Left ventricle myocardium inferior (tissue), 1 donor: ENCODE measurements around the gene SH3PXD2A. TPM values are rescaled to one million over a fixed set of nuclear protein-coding genes. Genes with fewer than 3 reads are reported as not detected.

Source experiments
- DNase-seq: peaks from one replicate; pipeline ENCODE4 v3.0.0-alpha.2; 2020
- H3K27ac ChIP-seq: fragments of 200-600 bp; replicated peaks from 2 replicates; pipeline ENCODE4 v1.8.0; 2021
- H3K27me3 ChIP-seq: fragments of 200-600 bp; 2 replicates; pipeline ENCODE4 v1.8.0; 2021; ENCODE audit warnings: low read depth
- H3K36me3 ChIP-seq: fragments of 200-600 bp; 2 replicates; pipeline ENCODE4 v1.8.0; 2021
- H3K4me1 ChIP-seq: fragments of 200-600 bp; 2 replicates; pipeline ENCODE4 v1.8.0; 2021
- H3K4me3 ChIP-seq: fragments of 200-600 bp; 2 replicates; pipeline ENCODE4 v1.8.0; 2021; ENCODE audit warnings: mild to moderate bottlenecking, moderate library complexity
- H3K9me3 ChIP-seq: fragments of 200-600 bp; replicated peaks from 2 replicates; pipeline ENCODE4 v1.8.0; 2021
- CTCF ChIP-seq: fragments of 200-600 bp; IDR thresholded peaks from 2 replicates; pipeline ENCODE4 v1.8.0; 2021; ENCODE audit warnings: antibody characterized with exemption, mild to moderate bottlenecking, borderline replicate concordance
- intact Hi-C: fragments of 100-400 bp; cut with micrococcal nuclease; formaldehyde crosslinking; loops from one replicate; pipeline ENCODE4 v1.11.0; 2022
- total RNA-seq: library from RNA; stranded (reverse); fragmentation: NEBNext Ultra II Directional; extraction: Animal tissue kit (Norgen Biotek cat#: 25700); gene quantifications from one replicate; pipeline ENCODE4 v1.2.1, GENCODE V29; 2021
- donor health status: DM: no; HTN: yes; CAD: no; lungs with severe emphysema.

The SH3PXD2A gene
- total RNA-seq, 1 donor from 2014 or later = 34.4 TPM

- intact Hi-C loops = no loop called here
- H3K4me1 ChIP-seq = peaks cover 15% of the 10 kb centered on the region
- no peak overlapping the region for H3K27ac ChIP-seq
- no peaks in the 10 kb centered on the region for H3K9me3 ChIP-seq
- no peaks in the 10 kb centered on the region for H3K27me3 ChIP-seq
- H3K4me3 ChIP-seq = no peak overlapping the region
- no peak for TF ChIP-seq CTCF
- H3K36me3 ChIP-seq = peaks cover 51% of the 10 kb centered on the region
- DNase-seq = no peak
These were observed 225.8 kb downstream of the SH3PXD2A start for GRCh38 chr10:103629581-103629980.

- no peak for TF ChIP-seq CTCF
- Histone ChIP-seq H3K27ac (no peak overlapping the region), H3K4me3 (no peak overlapping the region), H3K36me3 (peaks cover 49% of the 10 kb centered on the region), H3K4me1 (peaks cover 23% of the 10 kb centered on the region), H3K9me3 (no peaks in the 10 kb centered on the region), H3K27me3 (no peaks in the 10 kb centered on the region)
- intact Hi-C loops = no loop called here
- DNase-seq = no peak
These were observed 227.5 kb downstream of the SH3PXD2A start for GRCh38 chr10:103627893-103628292.

GRCh38 chr10:103627111-103627892 lies 228.1 kb downstream of the SH3PXD2A start:
- intact Hi-C loops = no loop called here
- H3K4me1 ChIP-seq = peaks cover 28% of the 10 kb centered on the region
- no peaks in the 10 kb centered on the region for H3K27me3 ChIP-seq
- no peak for DNase-seq
- H3K9me3 ChIP-seq = no peaks in the 10 kb centered on the region
- H3K4me3 ChIP-seq = no peak overlapping the region
- TF ChIP-seq CTCF = no peak
- peaks cover 54% of the 10 kb centered on the region for H3K36me3 ChIP-seq
- no peak overlapping the region for H3K27ac ChIP-seq

- intact Hi-C loops = no loop called here
These were observed 229.2 kb downstream of the SH3PXD2A start for GRCh38 chr10:103626178-103626577.

GRCh38 chr10:103622935-103623574 lies 232.3 kb downstream of the SH3PXD2A start:
- H3K36me3 ChIP-seq = peaks cover 52% of the 10 kb centered on the region
- no peaks in the 10 kb centered on the region for H3K9me3 ChIP-seq
- H3K4me3 ChIP-seq = no peak overlapping the region
- H3K27ac ChIP-seq = no peak overlapping the region
- no peaks in the 10 kb centered on the region for H3K27me3 ChIP-seq
- H3K4me1 ChIP-seq = peaks cover 57% of the 10 kb centered on the region
- TF ChIP-seq CTCF = no peak
- intact Hi-C loops = no loop called here
- DNase-seq = no peak

More at GRCh38 chr10:103626178-103626577, 229.2 kb downstream of the SH3PXD2A start:
- Histone ChIP-seq H3K27me3 (no peaks in the 10 kb centered on the region), H3K36me3 (peaks cover 45% of the 10 kb centered on the region), H3K9me3 (no peaks in the 10 kb centered on the region), H3K27ac (no peak overlapping the region), H3K4me1 (peaks cover 36% of the 10 kb centered on the region), H3K4me3 (no peak overlapping the region)
- no peak for TF ChIP-seq CTCF
- no peak for DNase-seq
